ENCODE results near the gene GSTM3.

DNA sequence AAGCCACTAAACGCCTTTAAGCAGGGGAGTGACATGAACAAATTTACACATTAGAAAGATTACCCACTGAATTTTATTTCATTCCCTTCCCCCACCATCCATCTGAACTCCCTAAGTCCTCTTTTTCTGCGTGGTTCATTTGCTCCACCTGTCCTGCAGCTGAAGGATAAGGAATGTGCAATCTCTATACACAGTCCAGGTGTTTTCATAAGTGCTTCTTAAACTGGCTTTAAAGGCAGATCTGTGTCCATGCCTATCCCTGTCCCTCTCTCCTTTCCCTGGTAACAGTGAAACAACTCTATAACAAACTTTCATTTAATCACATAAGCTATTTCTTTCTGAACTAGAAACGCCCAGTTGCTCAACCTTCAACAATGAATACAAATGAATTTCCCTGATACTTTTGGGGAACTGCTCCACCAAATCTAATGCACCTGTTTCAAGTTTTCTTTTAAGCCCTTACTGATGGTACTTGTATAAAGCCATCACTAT is 8.4 kb downstream of the GSTM3 start:
- no peak for TF ChIP-seq GATA3 (IDR thresholded peaks at IDR 0.05; ENCODE audit: low read depth, low read length)
- no peak for TF ChIP-seq GATA2 (IDR thresholded peaks at IDR 0.05; ENCODE audit: low read depth, low read length)
